ENCODE measurements around the gene PFKFB2.

Gene PFKFB2

GRCh38 chr1:207112616-207113296 lies 59.7 kb downstream of the PFKFB2 start:
- Histone ChIP-seq H3K36me3 (ENCODE audit: control insufficient read depth in 1 of 2, insufficient read depth in 2 of 2, low read depth in 1 of 2, low read length in 2 of 2) (no peaks in the 10 kb centered on the region), H3K4me1 (ENCODE audit: control insufficient read depth, insufficient read depth, low read depth, low read length) (no peaks in the 10 kb centered on the region), H2BK15ac (ENCODE audit: low read depth, poor library complexity, severe bottlenecking) (no peak overlapping the region), H3K79me1 (replicated peaks; ENCODE audit: low read length, poor library complexity, severe bottlenecking) (no peaks in the 10 kb centered on the region), H2BK120ac (ENCODE audit: low read depth, low read length) (no peak overlapping the region), H4K91ac (ENCODE audit: low read length) (no peak overlapping the region), H3K27me3 (ENCODE audit: control insufficient read depth in 1 of 2, insufficient read depth in 1 of 2, low read length in 2 of 2) (peaks cover 0 to 14% of the 10 kb centered on the region in 2 experiments), H3K4me3 (ENCODE audit: insufficient read depth in 1 of 2, low read depth in 1 of 2, low read length in 2 of 2) (no peak overlapping the region), H3K9me3 (ENCODE audit: control insufficient read depth, low read length) (no peaks in the 10 kb centered on the region), H3K4me2 (ENCODE audit: low read length, poor library complexity, severe bottlenecking) (no peak overlapping the region), H2AK5ac (ENCODE audit: low read length, severe bottlenecking) (no peak overlapping the region), H2BK5ac (ENCODE audit: low read depth, low read length, poor library complexity, severe bottlenecking) (no peak overlapping the region), H3K4ac (ENCODE audit: low read depth in 1 of 2, low read length in 2 of 2) (no peak overlapping the region), H3K23ac (ENCODE audit: low read length in 2 of 2) (no peak overlapping the region), H3K27ac (ENCODE audit: low read length, poor library complexity, severe bottlenecking) (no peak overlapping the region), H3K14ac (ENCODE audit: low read length in 2 of 2) (no peak overlapping the region), H3K9ac (ENCODE audit: low read length) (no peak overlapping the region), H2BK12ac (ENCODE audit: low read length in 2 of 2) (no peak overlapping the region), H4K8ac (ENCODE audit: low read length) (no peak overlapping the region), H3K18ac (ENCODE audit: low read depth in 1 of 2, low read length in 2 of 2) (no peak overlapping the region), H2AFZ (ENCODE audit: low read depth, low read length) (no peak overlapping the region)
- 53% methylated on average over 2 of the region's 2 CpGs for WGBS
- DNase-seq, result no peak

DNA sequence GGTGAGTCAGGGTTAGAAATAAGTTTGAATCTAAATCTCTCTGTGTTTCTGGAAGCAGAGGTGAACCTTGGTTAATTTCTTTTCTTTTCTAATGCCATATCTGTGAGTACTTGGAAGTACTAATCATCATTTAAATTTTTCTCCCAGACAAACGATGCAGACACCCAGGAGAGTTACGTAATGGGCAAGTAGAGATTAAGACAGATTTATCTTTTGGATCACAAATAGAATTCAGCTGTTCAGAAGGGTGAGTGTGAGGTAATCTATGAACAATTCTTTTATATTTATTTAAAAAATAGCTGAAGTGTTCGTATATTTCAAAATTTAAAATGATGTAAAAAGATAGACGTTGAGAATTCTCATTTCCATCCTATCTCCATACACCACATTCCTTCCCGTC lies 62.2 kb downstream of the PFKFB2 start:
- no CpG with 5 or more reads among the region's 5 CpGs for WGBS

GRCh38 chr1:207124389-207124788 lies 71.3 kb downstream of the PFKFB2 start:
- H2BK120ac ChIP-seq (ENCODE audit: low read depth, low read length), result no peak overlapping the region
- H3K9me3 ChIP-seq (ENCODE audit: control insufficient read depth, low read length), result peaks cover 30% of the 10 kb centered on the region
- H3K9ac ChIP-seq (ENCODE audit: low read length), result no peak overlapping the region
- no peaks in the 10 kb centered on the region for H3K36me3 ChIP-seq (ENCODE audit: control insufficient read depth in 1 of 2, insufficient read depth in 2 of 2, low read depth in 1 of 2, low read length in 2 of 2)
- H4K91ac ChIP-seq (ENCODE audit: low read length), result no peak overlapping the region
- H2BK12ac ChIP-seq (ENCODE audit: low read length in 2 of 2), result no peak overlapping the region
- DNase-seq, result no peak
- H3K79me1 ChIP-seq (replicated peaks; ENCODE audit: low read length, poor library complexity, severe bottlenecking), result no peaks in the 10 kb centered on the region
- no peak overlapping the region for H3K18ac ChIP-seq (ENCODE audit: low read depth in 1 of 2, low read length in 2 of 2)
- no peak overlapping the region for H3K4me3 ChIP-seq (ENCODE audit: insufficient read depth in 1 of 2, low read depth in 1 of 2, low read length in 2 of 2)
- H3K14ac ChIP-seq (ENCODE audit: low read length in 2 of 2), result no peak overlapping the region
- no peak overlapping the region for H3K4me2 ChIP-seq (ENCODE audit: low read length, poor library complexity, severe bottlenecking)
- H3K27me3 ChIP-seq (ENCODE audit: control insufficient read depth in 1 of 2, insufficient read depth in 1 of 2, low read length in 2 of 2), result no peaks in the 10 kb centered on the region
- no peak overlapping the region for H3K23ac ChIP-seq (ENCODE audit: low read length in 2 of 2)
- H3K4ac ChIP-seq (ENCODE audit: low read depth in 1 of 2, low read length in 2 of 2), result no peak overlapping the region
- no peaks in the 10 kb centered on the region for H3K4me1 ChIP-seq (ENCODE audit: control insufficient read depth, insufficient read depth, low read depth, low read length)
- no peak overlapping the region for H2BK15ac ChIP-seq (ENCODE audit: low read depth, poor library complexity, severe bottlenecking)
- H4K8ac ChIP-seq (ENCODE audit: low read length), result no peak overlapping the region
- no peak overlapping the region for H2BK5ac ChIP-seq (ENCODE audit: low read depth, low read length, poor library complexity, severe bottlenecking)
- WGBS, result 85% methylated on average over 3 of the region's 3 CpGs
- H2AK5ac ChIP-seq (ENCODE audit: low read length, severe bottlenecking), result no peak overlapping the region
- H3K27ac ChIP-seq (ENCODE audit: low read length, poor library complexity, severe bottlenecking), result no peak overlapping the region
- no peak overlapping the region for H2AFZ ChIP-seq (ENCODE audit: low read depth, low read length)

More for the DNA sequence above, 62.2 kb downstream of the PFKFB2 start:
- H3K9me3 ChIP-seq (ENCODE audit: control insufficient read depth, low read length), result no peaks in the 10 kb centered on the region
- H2BK120ac ChIP-seq (ENCODE audit: low read depth, low read length), result no peak overlapping the region
- H3K4me1 ChIP-seq (ENCODE audit: control insufficient read depth, insufficient read depth, low read depth, low read length), result no peaks in the 10 kb centered on the region
- no peak overlapping the region for H3K18ac ChIP-seq (ENCODE audit: low read depth in 1 of 2, low read length in 2 of 2)
- peaks cover 0 to 14% of the 10 kb centered on the region in 2 experiments for H3K27me3 ChIP-seq (ENCODE audit: control insufficient read depth in 1 of 2, insufficient read depth in 1 of 2, low read length in 2 of 2)
- no peak overlapping the region for H3K4me2 ChIP-seq (ENCODE audit: low read length, poor library complexity, severe bottlenecking)
- no peak overlapping the region for H2AK5ac ChIP-seq (ENCODE audit: low read length, severe bottlenecking)
- no peak overlapping the region for H2BK5ac ChIP-seq (ENCODE audit: low read depth, low read length, poor library complexity, severe bottlenecking)
- no peak overlapping the region for H3K14ac ChIP-seq (ENCODE audit: low read length in 2 of 2)
- no peak overlapping the region for H2BK12ac ChIP-seq (ENCODE audit: low read length in 2 of 2)
- no peak overlapping the region for H3K4me3 ChIP-seq (ENCODE audit: insufficient read depth in 1 of 2, low read depth in 1 of 2, low read length in 2 of 2)
- no peak overlapping the region for H4K8ac ChIP-seq (ENCODE audit: low read length)
- no peak for DNase-seq
- no peak overlapping the region for H3K4ac ChIP-seq (ENCODE audit: low read depth in 1 of 2, low read length in 2 of 2)
- no peak overlapping the region for H4K91ac ChIP-seq (ENCODE audit: low read length)
- no peak overlapping the region for H2AFZ ChIP-seq (ENCODE audit: low read depth, low read length)
- H3K79me1 ChIP-seq (replicated peaks; ENCODE audit: low read length, poor library complexity, severe bottlenecking), result no peaks in the 10 kb centered on the region
- no peak overlapping the region for H2BK15ac ChIP-seq (ENCODE audit: low read depth, poor library complexity, severe bottlenecking)
- H3K27ac ChIP-seq (ENCODE audit: low read length, poor library complexity, severe bottlenecking), result no peak overlapping the region
- no peak overlapping the region for H3K9ac ChIP-seq (ENCODE audit: low read length)
- no peaks in the 10 kb centered on the region for H3K36me3 ChIP-seq (ENCODE audit: control insufficient read depth in 1 of 2, insufficient read depth in 2 of 2, low read depth in 1 of 2, low read length in 2 of 2)
- no peak overlapping the region for H3K23ac ChIP-seq (ENCODE audit: low read length in 2 of 2)

DNA sequence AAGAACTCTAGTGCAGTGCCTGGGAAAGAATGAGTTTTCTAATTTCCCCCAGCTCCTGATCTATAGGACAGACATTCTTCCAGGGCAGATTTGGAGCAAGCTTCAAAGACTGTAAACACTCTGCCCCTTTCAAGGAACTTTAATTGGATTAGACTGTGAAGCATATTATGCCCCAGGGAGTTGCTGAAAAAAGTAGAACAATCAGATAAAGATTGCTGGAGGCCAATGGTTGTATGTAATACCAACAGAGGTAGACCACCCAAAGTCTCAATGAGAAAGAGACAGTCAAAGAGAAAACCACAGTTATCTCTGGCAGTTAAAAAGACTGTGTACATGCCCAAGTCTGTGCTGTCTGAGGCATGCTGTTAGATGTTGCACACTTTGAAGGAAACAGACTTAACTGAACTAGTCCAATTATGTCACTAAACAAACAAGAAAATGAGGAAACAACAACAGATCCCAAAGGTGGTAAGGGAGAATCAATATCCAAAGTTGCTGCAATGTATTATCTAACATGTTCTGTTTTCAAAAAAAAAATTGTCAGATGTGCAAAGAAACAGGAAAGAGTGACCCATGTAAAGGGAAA lies 75.4 kb downstream of the PFKFB2 start:
- Histone ChIP-seq H3K23ac (ENCODE audit: low read length in 2 of 2) (no peak overlapping the region), H2AFZ (ENCODE audit: low read depth, low read length) (no peak overlapping the region), H3K4me1 (ENCODE audit: control insufficient read depth, insufficient read depth, low read depth, low read length) (no peaks in the 10 kb centered on the region), H3K4ac (ENCODE audit: low read depth in 1 of 2, low read length in 2 of 2) (no peak overlapping the region), H2BK12ac (ENCODE audit: low read length in 2 of 2) (no peak overlapping the region), H3K4me2 (ENCODE audit: low read length, poor library complexity, severe bottlenecking) (no peak overlapping the region), H2BK120ac (ENCODE audit: low read depth, low read length) (no peak overlapping the region), H3K18ac (ENCODE audit: low read depth in 1 of 2, low read length in 2 of 2) (no peak overlapping the region), H3K4me3 (ENCODE audit: insufficient read depth in 1 of 2, low read depth in 1 of 2, low read length in 2 of 2) (no peak overlapping the region), H4K8ac (ENCODE audit: low read length) (no peak overlapping the region), H3K27ac (ENCODE audit: low read length, poor library complexity, severe bottlenecking) (no peak overlapping the region), H3K14ac (ENCODE audit: low read length in 2 of 2) (no peak overlapping the region), H4K91ac (ENCODE audit: low read length) (no peak overlapping the region), H2BK15ac (ENCODE audit: low read depth, poor library complexity, severe bottlenecking) (no peak overlapping the region), H3K79me1 (replicated peaks; ENCODE audit: low read length, poor library complexity, severe bottlenecking) (no peaks in the 10 kb centered on the region), H3K9ac (ENCODE audit: low read length) (no peak overlapping the region), H3K36me3 (ENCODE audit: control insufficient read depth in 1 of 2, insufficient read depth in 2 of 2, low read depth in 1 of 2, low read length in 2 of 2) (no peaks in the 10 kb centered on the region), H2BK5ac (ENCODE audit: low read depth, low read length, poor library complexity, severe bottlenecking) (no peak overlapping the region), H3K9me3 (ENCODE audit: control insufficient read depth, low read length) (peaks cover 47% of the 10 kb centered on the region), H3K27me3 (ENCODE audit: control insufficient read depth in 1 of 2, insufficient read depth in 1 of 2, low read length in 2 of 2) (no peaks in the 10 kb centered on the region), H2AK5ac (ENCODE audit: low read length, severe bottlenecking) (no peak overlapping the region)
- DNase-seq, result no peak
